ENCODE measurements around the gene SPRYD3.

SPRYD3 gene

DNA sequence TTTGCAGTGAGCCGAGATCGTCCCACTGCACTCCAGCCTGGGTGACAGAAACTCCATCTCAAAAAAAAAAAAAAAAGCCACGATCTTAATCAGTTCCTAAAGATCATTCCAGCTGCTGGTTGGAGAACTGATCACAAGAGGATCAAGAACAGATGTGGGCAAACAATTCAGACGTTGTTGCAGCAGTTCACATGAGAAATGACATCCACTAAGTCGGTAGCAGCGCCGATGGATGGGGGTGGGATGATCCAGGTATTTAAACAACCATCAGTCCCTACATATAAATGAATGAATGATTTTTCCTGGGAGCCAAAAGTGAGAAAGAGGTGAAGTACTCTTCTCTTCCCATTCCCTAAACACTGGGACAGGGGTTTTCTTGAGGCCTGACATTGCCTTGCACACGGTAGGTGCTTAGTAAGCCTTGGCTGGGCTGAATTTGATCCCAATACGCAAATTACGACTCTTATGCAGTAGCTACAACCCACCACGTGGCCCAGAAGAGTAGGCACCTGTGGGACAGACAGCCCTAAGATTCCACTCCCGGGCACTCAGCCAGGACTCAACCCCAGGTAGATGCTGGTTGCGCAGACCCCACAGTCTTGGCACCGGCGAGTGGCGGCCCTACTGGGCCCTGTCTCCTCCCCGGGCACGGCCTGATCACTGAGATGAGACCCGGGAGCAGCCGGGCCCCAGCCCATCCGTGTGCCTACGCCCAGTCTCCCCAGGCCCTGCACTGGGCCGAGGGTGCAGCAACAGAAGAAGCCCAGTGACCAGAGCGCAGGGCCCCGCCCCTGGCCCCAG is 565 bp downstream of the SPRYD3 start:
- DNase-seq (ENCODE audit: low read depth in 2 of 2) = peak in 1 of 2 donors; percentile 37

DNA sequence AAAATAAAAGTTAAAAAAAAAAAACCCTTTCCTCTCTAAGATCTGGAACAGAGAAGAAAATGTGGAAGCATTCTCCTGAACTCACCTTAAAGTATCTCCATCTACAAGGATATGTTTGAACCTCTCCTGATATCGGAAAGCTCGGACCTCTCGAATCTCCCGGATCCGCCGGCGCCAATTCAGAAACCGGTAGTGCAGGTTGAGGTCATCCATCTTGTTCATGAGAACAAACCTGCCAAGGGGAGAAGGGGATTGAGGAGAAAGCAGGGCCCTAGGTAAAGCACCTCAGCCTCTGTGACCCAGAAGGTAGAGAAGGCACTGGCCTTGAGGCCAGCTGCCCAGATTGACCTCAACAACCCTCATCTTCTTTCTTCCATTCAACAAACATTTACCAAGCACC is 2.2 kb downstream of the SPRYD3 start:
- no peak for DNase-seq (ENCODE audit: low read depth in 2 of 2)

DNA sequence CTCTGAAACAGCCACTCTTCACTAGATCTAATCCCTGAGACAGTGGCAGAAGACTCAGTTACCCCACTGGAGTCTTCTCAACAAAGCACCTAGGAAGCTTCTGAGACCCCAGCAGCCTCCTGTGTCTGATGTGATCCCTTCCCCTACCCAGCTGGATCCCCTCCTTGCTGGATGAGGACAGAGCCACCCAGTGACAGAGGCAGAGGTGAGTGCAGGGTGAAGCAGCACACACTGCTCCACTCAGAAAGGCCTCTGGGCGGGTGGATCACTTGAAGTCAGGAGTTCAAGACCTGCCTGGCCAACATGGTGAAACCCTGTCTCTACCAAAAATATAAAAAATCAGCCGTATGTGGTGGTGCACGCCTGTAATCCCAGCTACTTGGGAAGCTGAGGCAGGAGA is 2.7 kb downstream of the SPRYD3 start:
- DNase-seq (ENCODE audit: low read depth in 2 of 2) = no peak

DNA sequence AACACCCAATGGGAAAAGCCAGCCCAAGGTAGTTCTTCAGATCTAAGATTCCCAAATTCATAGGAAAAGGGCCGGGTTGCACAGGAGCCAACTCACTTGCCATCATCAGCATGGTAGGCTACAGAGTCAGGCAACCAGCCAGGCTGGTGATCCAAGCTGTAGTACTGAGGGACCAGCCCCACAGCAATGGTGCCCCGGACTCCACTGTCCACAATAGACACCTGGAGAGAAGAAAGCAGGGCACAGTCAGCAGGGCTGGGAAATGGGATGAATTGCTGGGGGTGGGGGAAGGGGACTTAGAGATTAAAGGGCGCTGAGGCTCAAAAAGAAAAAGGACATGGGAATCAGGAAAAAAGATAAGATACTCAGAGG is 4.2 kb downstream of the SPRYD3 start:
- no peak for DNase-seq (ENCODE audit: low read depth in 2 of 2)

DNA sequence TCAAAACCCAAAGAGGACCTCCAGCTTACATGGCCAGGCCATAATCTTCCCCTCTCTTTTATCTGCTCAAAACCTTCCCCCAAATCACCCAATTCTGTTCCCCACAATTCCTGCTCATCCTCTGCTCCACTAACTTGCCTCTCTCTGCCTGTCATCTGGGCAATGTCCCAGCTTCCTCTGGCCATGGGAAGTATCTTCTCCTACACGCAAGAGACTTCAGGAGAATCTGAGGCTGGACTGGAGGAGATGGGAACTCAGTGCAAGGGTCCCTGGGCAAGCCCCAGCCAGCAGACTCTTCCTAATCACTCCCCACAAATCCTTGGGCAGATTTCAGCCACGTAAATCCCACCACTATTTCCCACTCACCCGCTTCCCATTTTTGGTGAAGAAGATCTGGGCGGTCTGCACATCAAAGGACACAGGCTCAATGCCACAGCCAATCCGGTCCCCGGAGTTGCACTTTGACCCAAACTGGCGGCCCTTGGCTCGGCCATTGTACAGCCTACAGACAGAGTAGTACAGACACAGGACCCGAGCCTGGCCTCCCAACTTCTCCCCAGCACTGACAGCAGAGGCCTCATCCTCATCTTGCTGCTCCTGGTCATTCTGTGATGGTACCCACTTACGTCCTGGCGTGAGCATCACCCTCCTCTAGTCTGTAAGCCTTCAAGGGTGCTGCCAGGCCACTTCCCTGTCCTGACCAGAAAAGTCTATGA is 4.7 kb downstream of the SPRYD3 start:
- no peak for DNase-seq (ENCODE audit: low read depth in 2 of 2)

DNA sequence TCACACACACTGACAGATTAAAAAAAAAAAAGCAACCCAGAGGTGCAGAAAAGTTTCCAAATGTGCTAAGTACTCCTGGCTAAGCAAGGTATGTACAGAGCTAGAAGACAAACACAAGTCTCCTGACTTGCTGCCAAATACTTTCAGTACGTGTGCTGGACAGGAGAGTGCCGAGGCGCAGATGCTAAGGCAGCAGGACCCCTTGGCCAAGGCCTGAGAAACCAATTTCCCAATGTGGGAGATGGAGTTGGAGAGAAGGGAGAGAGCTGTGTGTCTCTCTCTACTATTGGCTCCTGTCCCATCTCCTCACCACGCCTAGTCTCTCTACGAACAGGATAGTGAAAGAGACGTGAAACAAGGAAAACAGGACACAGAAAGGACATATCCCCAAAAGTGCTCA is 5.3 kb downstream of the SPRYD3 start:
- no peak for DNase-seq (ENCODE audit: low read depth in 2 of 2)

DNA sequence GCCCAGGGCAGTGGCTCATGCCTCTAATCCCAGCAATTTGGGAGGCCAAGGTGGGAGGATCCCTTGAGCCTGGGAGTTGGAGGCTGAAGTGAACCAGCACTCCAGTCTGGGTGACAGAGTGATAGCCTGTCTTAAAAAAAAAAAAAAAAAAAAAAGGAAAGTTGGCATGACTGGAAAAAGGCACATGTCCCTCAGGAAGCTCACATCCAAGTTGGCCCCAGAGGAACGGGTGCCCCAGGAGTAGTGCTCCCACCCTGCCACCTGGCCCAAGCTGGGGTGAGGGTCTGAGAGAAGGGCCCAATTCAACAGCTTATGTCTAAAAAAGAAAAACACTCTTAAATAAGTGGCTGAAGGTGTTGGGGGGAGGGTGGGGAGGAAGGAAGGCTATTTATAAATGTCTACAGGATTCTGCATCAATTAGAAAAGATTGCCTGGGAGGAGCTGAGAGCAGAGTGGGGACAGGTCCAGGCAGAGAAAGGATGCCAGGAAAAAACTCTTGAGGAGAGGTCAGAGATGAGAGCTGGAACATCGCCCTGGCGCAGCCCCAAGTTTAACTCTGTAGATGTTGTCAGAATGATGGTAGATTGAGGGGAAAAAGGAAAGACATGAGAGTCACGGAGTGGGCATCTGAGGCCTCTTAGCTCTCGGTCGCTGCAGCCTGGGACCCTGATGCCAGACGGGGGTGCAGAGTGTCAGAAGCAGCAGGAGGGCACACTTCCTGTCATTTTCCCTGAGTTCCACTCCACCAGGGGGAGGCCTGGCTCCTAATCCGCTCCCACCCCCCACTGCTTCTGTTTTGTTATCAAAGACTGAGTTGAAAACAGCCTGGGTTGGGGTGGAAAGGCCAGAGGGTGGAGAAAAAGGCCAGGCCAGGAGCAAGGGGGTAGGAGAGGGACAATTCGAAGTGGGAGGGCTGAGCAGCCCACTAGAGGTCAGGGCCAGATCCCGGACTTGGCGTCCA is 7.3 kb downstream of the SPRYD3 start:
- DNase-seq (ENCODE audit: low read depth in 2 of 2) = no peak

DNA sequence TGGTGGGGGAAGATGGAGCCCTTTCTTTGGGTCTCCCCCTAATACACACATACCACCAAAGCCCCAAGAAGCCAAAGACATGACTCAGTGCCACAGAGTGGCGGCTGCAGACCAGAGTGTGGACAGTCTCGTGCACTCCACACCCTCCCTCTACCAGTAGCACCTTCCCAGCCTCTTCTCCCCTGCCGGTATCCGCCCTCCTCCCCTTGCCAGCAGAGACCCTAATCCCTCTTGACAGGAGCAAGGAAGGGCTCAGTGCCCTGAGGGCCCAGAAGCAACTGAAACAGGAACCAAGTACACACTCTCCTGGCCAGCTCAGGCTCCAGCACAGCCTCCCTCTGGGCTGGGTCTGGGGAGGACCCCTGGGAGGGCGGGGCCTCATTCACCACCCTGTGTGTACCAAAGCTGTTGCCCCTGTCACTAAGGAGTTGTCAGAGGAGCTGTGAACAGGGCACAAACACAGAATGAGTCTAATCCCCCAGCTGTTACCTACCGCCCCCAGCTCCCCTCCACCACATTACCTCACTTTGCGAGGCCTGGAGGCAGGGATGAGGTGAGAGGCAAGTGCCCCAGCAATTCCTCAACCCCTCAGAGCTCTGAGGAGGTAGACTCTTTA is 8.2 kb downstream of the SPRYD3 start:
- no peak for DNase-seq (ENCODE audit: low read depth in 2 of 2)

DNA sequence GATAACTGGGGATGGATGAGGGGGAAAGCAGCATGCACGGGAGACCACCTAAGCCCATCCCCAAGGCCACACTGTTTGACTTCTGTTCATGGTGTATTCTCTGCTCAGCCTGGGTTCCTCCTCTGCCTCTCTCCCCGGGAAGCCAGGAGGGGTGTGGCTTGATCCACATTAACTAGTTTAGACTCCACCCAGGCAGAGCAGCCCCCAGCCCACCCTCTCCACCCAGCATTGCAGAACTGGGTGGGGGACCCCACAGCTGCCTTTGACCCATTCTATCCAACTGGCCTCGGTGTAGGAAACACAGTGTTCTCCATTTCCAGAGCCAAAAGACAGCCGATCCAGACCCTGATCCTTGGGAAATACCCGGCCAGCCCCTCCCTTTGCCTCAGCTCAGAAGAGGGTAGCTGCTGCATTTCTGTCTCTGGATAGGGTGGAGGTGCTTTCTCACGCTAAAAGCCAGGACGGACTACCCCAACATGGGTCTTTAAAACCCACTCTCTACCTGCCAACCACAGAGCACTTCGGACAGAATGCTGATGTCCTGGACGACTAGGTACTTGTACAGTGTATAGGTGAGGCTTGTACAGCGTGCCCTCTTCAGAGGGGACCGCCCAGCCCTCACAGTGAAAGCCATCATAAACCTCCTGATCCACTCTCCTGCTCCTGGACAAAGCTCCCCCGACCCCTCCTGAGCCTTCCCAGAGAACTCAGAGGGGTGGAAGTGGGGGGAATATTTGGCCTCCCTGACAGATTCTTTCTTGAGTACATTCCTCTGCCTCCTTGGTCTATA is 9.4 kb downstream of the SPRYD3 start:
- DNase-seq (ENCODE audit: low read depth in 2 of 2) = no peak

DNA sequence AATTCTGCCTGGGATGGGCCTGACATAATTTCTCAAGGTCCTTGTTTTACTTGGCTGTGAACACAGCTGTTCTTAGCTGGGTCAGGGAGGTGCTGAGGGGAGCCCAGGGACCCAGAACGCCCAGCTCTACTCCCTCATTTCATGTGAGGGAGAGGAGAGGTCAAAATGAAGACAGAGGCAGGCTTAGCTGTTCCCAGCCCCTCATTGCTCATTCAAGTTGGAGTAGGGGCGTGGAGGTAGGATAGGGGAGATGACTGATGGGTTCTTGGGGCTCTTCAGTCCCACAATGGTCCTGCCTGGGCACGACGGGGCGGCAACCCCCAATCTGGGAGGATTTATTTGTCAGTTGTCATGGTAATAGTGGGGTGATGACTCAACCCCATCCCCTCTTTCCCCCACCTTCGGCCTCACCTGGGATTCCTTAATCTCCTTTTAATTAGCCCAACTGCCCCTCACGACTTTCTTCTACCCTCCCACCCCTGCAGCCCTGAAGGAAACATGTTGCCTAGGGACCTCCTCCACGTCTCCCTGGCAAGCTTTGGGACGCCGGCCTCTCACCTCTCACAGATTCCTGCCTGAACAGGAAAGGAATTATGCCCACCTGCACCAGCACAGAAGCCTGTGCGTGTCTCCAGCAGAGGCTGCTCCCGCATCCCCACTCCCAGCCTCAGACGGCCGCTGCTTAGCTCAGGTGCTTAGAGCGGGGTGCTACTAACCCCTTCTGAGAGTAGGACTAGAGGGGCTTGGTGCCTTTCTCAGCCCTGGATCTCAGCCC is 10.2 kb downstream of the SPRYD3 start:
- no peak for DNase-seq (ENCODE audit: low read depth in 2 of 2)

DNA sequence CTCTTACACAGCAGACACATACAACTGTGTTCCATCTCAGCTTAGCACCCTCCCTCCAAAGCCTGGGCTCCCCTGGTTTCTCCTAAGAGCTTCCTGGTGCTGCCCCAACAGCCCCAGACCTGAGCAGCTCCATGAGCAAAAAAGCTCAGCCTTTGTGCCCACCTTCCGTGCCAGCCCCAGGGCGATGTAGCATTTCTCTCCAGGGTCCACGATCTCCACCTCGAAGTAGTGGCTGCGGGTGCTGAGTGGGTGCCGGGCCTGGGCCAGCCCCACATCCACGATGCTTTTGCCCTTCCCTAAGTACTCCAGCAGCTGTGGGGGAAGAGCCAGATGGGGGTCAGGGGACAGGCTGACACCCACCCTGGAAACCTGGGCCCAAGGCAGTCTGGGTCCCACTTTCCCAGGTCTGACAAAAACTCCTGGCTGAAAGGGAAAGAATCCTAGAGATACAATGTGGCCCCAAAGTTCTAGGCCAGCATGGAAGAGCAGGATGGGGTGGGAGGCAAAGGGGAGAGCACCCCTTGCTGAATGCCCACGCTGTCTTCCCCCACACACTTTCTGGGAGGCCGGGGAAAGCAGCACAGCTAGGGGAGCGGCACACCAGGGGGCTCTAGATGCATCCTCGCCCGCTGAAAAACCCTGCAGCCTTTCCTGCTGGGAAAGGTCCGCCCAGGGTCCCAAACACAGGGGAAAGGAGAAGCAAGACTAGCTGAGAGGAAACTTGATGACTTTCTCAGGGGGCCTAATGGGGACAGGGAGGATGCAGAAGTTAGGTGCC is 11.0 kb downstream of the SPRYD3 start:
- no peak for DNase-seq (ENCODE audit: low read depth in 2 of 2)

DNA sequence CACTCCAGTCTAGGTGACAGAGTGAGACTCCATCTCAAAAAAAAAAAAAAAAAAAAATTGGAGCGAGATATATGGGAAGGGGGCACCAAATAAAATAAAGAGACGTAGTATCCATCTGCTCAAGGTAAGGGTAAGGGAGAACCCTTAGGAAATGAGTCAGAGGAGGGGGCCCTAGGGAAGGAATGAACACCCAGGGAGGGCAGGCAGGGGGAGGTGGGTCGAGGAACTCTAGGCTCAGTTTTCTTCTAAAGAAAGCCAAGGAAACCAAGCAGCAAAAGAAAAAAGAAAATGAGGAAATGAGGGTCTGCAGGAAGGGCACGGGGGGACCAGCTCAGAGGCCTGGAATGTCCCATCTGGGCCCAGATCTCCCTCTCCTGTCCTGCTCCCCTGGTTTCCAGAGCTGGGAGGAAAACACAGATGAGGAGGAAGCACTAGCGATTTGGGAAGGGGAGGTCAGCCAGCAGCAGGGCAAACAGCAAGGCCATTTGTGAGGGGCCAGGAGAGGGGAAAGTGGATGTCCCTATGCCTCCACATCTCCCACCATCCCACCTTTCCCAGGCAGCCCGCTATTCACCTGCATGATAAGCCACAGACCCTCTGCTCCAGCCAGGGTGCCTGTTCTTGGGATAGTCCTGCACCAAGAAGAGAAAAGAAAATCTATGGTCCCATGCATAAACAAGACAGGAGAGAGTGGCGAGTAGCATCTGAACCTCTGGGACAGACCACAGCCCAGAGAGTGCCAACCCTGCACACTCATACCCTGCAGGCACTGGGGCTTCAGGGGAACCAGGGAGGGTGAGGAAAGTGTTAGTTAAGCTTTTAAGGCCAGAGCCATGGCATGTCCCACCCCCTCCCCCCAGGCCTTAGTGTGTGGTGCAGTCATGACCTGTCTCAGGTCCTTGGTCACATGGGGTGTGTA is 11.9 kb downstream of the SPRYD3 start:
- DNase-seq (ENCODE audit: low read depth in 2 of 2) = no peak

DNA sequence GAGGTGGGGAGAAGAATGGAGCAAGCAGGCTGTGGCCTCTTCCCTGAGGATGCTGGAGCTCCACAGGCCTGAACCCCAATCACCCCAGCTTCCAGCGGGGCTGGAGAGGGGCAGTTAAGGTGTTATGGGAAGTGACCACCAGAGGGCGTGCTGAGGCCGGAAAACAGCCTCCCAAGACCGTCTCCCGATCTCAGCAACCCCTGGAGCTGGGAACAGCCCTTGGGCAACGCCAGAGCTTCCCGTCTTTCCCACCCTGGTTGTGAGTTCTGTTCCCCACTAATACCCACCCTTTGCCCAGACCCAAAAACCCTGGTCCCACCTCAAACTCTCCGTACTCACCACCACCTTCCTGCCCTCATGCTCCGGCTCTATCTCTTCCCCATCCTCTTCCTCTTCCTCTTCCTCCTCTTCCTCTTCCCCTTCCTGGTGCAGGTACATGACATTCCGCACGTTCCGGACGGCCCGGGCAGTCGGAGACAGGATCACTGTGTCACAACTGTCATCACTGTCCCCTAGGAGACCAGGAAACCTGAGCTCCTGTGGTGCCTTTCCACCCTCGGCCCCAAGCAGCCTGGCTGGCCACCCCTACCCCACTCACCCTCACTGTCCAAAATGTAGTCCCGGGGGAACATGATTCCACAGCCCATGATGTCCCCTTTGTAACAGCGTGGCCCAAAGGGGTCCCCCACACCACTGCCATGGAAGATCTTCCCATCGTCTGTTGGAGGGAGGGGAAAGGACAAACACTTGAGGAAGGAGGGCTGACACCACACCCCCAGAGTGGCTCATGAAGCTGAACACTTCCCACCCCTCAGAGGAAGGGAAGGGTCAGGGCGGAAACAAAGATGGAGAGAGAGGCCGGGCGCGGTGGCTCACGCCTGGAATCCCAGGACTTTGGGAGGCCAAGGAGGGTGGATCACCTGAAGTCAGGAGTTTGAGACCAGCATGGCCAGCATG is 12.9 kb downstream of the SPRYD3 start:
- DNase-seq (ENCODE audit: low read depth in 2 of 2) = peak; percentile 58 to 73

DNA sequence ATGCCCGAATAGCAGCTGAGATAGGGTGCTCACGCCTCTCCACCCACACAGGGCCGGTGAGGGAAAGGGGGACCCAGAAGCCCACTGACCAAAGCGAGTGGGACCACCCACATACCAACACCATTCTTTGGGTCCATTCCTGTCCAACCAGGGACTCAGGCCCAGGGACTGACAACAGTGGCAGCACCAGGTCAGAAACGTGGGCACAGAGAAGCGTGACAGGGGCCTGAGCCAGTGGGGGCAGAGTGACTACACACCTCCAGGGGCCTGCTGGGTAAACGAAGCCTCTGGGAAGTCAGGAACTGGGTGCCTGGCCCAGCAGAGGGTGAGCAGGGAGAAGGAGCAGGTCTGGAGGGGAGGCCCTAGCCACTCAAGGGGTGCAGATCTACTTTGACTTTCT is 13.7 kb downstream of the SPRYD3 start:
- DNase-seq (ENCODE audit: low read depth in 2 of 2) = no peak

DNA sequence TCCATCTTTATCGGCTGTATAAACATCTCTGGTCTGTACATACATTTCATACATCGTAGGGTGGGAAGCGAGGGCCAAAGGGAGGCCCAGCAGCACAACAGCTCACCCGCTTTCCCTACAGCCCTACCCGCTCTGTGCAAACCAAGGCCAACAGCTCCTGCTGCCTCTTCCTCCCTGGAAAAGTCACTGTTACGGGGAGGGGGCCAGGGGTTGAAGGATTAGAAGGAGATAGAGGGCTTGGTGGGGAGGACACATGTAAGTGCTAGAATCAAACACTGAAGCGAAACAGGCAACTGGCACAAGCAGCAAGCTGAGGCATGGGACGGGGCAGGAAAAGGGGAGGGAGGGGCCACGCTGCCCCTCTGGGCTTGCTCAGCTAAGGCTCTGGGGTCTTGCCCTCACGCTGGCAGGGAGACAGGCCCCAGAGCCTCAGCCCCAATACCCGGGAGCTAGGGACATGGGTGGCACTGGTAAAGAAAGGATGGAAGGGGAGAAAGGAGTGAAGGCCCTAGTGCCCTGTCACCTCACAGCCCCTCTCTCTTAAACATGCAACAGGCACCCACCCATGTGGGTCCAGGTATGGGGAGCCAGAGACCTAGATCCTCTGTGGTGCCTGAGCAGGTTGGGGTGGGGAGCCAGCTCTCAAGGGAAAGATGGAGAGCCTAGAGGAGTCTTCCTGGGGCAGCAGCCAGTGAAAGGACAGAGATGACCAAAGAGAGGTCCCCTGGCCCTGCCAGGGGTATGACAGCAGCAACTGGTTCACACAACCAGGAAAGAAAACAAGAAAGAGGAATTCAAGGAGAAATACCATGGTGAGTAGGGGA is 14.4 kb downstream of the SPRYD3 start:
- no peak for DNase-seq (ENCODE audit: low read depth in 2 of 2)

All from stimulated activated CD4-positive, alpha-beta T cell treated with anti-CD3 and anti-CD28 coated beads, Interleukin-4, amount 100 ng/mL, for 48 hours (primary cell).